Thyroid gland (tissue), 4 donors: Measurements from ENCODE around the gene HSPB6.

ENCODE experiments used
- CTCF ChIP-seq, 6 experiments: fragments of 200-600 bp in 3 of 6; fragments of 450-650 bp in 3 of 6; sonication (generic) in 3 of 6; IDR thresholded peaks; one replicate each; pipeline ENCODE4 v1.5.1; 2016 to 2019; ENCODE audit warnings: antibody characterized with exemption in 6 of 6, mild to moderate bottlenecking in 2 of 6, inconsistent platforms in 1 of 6, moderate library complexity in 1 of 6
- POLR2A ChIP-seq, 2 donors: fragments of 450-650 bp; IDR thresholded peaks; one replicate each; pipeline ENCODE4 v1.6.1; 2017; ENCODE audit warnings: antibody characterized with exemption in 2 of 2, mild to moderate bottlenecking in 2 of 2, moderate library complexity in 1 of 2

GRCh38 chr19:35805526-35806102 lies 48.8 kb upstream of the HSPB6 start:
- TF ChIP-seq CTCF (IDR thresholded peaks at IDR 0.05) = no peak
- no peak for TF ChIP-seq POLR2A (IDR thresholded peaks at IDR 0.05)
